ENCODE results near the gene SOX5. TPM values are rescaled to one million over a fixed set of nuclear protein-coding genes. Genes with fewer than 3 reads are reported as not detected.

Gene SOX5
- total and polyA plus RNA-seq, 3 donors from 2014 or later = 26.0 to 93.3 (median 29.2) TPM

- H3K36me3 ChIP-seq (ENCODE audit: low read depth, missing control alignments) = no peaks in the 10 kb centered on the region
- 86% methylated on average over 3 of the region's 3 CpGs for WGBS, 2 donors
- no peak for DNase-seq
- no peak overlapping the region for H3K27ac ChIP-seq
- no peaks in the 10 kb centered on the region for H3K27me3 ChIP-seq
- intact Hi-C loops (cut with DNase I; ENCODE audit: low total_unique reads) = no loop called here
- H3K4me3 ChIP-seq = no peak overlapping the region
- no peaks in the 10 kb centered on the region for H3K9me3 ChIP-seq
- no peaks in the 10 kb centered on the region for H3K4me1 ChIP-seq
- TF ChIP-seq, protein P1, sequence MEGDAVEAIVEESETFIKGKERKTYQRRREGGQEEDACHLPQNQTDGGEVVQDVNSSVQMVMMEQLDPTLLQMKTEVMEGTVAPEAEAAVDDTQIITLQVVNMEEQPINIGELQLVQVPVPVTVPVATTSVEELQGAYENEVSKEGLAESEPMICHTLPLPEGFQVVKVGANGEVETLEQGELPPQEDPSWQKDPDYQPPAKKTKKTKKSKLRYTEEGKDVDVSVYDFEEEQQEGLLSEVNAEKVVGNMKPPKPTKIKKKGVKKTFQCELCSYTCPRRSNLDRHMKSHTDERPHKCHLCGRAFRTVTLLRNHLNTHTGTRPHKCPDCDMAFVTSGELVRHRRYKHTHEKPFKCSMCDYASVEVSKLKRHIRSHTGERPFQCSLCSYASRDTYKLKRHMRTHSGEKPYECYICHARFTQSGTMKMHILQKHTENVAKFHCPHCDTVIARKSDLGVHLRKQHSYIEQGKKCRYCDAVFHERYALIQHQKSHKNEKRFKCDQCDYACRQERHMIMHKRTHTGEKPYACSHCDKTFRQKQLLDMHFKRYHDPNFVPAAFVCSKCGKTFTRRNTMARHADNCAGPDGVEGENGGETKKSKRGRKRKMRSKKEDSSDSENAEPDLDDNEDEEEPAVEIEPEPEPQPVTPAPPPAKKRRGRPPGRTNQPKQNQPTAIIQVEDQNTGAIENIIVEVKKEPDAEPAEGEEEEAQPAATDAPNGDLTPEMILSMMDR (IDR thresholded peaks at IDR 0.05) = no peak
- TF ChIP-seq POLR2A (IDR thresholded peaks at IDR 0.05) = no peak
Measured at GRCh38 chr12:23899434-23899833, 50.0 kb downstream of the SOX5 start.

DNA sequence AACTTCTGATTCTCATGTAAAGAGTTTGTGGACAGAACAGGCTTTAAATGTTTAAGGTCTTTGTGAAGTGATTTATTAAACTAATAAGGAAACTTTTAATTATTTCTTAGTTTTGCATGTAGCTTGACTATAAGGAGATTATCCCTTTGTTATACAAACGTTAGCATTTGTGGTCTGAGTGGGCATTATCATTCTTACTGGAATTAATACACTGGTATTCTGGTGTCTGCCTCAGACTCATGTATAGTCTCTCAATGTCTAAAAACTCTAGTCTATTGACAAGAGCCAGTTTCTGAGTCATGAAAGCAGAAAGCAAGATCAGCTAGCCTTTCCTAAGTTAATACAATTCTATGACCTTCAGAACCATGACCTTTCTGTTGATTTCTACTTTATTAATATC, 51.3 kb downstream of the SOX5 start:
- H3K27ac ChIP-seq = no peak overlapping the region
- no peaks in the 10 kb centered on the region for H3K9me3 ChIP-seq
- no peaks in the 10 kb centered on the region for H3K27me3 ChIP-seq
- intact Hi-C loops (cut with DNase I; ENCODE audit: low total_unique reads) = no loop called here
- H3K4me3 ChIP-seq = no peak overlapping the region
- no peaks in the 10 kb centered on the region for H3K4me1 ChIP-seq
- no peak for DNase-seq
- WGBS, 2 donors = 74 to 79% methylated on average over 1 of the region's 1 CpG
- TF ChIP-seq, protein P1 (IDR thresholded peaks at IDR 0.05) = no peak
- no peak for TF ChIP-seq POLR2A (IDR thresholded peaks at IDR 0.05)
- no peaks in the 10 kb centered on the region for H3K36me3 ChIP-seq (ENCODE audit: low read depth, missing control alignments)

- no peaks in the 10 kb centered on the region for H3K27me3 ChIP-seq
- intact Hi-C loops (cut with DNase I; ENCODE audit: low total_unique reads) = no loop called here
Measured at GRCh38 chr12:23895792-23896218, 53.7 kb downstream of the SOX5 start.

GRCh38 chr12:23893611-23894010, 55.9 kb downstream of the SOX5 start:
- WGBS, 2 donors = 69 to 97% methylated on average over 1 of the region's 1 CpG
- H3K27me3 ChIP-seq = no peaks in the 10 kb centered on the region
- no peak overlapping the region for H3K27ac ChIP-seq
- H3K36me3 ChIP-seq (ENCODE audit: low read depth, missing control alignments) = no peaks in the 10 kb centered on the region
- no peak for TF ChIP-seq POLR2A (IDR thresholded peaks at IDR 0.05)
- TF ChIP-seq, protein P1 (IDR thresholded peaks at IDR 0.05) = no peak
- intact Hi-C loops (cut with DNase I; ENCODE audit: low total_unique reads) = no loop called here
- no peaks in the 10 kb centered on the region for H3K9me3 ChIP-seq
- no peak overlapping the region for H3K4me3 ChIP-seq
- no peaks in the 10 kb centered on the region for H3K4me1 ChIP-seq
- no peak for DNase-seq

More at GRCh38 chr12:23895792-23896218, 53.7 kb downstream of the SOX5 start:
- no peak overlapping the region for H3K4me3 ChIP-seq
- DNase-seq = no peak
- TF ChIP-seq, protein P1 (IDR thresholded peaks at IDR 0.05) = no peak
- TF ChIP-seq POLR2A (IDR thresholded peaks at IDR 0.05) = no peak
- H3K36me3 ChIP-seq (ENCODE audit: low read depth, missing control alignments) = no peaks in the 10 kb centered on the region
- no peaks in the 10 kb centered on the region for H3K4me1 ChIP-seq
- H3K9me3 ChIP-seq = no peaks in the 10 kb centered on the region
- H3K27ac ChIP-seq = no peak overlapping the region
- 83 to 87% methylated on average over 5 of the region's 5 CpGs for WGBS, 2 donors

GRCh38 chr12:23891115-23891514, 58.4 kb downstream of the SOX5 start:
- TF ChIP-seq, protein P1 (IDR thresholded peaks at IDR 0.05) = no peak
- TF ChIP-seq POLR2A (IDR thresholded peaks at IDR 0.05) = no peak
- DNase-seq = no peak
- H3K36me3 ChIP-seq (ENCODE audit: low read depth, missing control alignments) = no peaks in the 10 kb centered on the region
- H3K27ac ChIP-seq = no peak overlapping the region
- H3K4me3 ChIP-seq = no peak overlapping the region
- 76 to 88% methylated on average over 3 of the region's 3 CpGs for WGBS, 2 donors
- no peaks in the 10 kb centered on the region for H3K27me3 ChIP-seq
- no peaks in the 10 kb centered on the region for H3K9me3 ChIP-seq
- intact Hi-C loops (cut with DNase I; ENCODE audit: low total_unique reads) = no loop called here
- no peaks in the 10 kb centered on the region for H3K4me1 ChIP-seq
